D341Med (cell line): ENCODE data around the gene AKAP7.
"Not testable (repeated sequence)": the region's sequence is repeated elsewhere in the genome, so short reads cannot be mapped to it uniquely, and the experiment has no call there.

Source experiments
- DNase-seq: peaks from one replicate; pipeline ENCODE4 v3.0.0; 2012; ENCODE audit warnings: low spot score

The AKAP7 gene

DNA sequence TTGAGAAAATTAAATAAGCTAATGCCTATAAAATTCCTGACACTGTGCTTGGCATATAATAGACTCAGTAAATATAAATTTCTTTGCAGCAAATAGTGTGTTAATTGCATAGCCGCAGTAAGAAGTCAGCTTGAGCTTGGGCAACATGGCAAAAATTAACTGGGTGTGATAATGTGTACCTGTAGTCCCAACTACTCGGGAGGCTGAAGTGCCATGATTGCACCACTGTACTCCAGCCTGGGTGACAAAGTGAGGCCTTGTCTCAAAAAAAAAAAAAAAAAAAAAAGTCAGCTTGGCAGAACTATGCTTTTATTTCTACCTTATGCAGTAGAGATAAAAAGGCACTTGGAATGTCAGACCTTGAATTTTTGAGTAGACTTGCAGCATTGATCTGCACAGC is 121.8 kb downstream of the AKAP7 start:
- DNase-seq = no peak

DNA sequence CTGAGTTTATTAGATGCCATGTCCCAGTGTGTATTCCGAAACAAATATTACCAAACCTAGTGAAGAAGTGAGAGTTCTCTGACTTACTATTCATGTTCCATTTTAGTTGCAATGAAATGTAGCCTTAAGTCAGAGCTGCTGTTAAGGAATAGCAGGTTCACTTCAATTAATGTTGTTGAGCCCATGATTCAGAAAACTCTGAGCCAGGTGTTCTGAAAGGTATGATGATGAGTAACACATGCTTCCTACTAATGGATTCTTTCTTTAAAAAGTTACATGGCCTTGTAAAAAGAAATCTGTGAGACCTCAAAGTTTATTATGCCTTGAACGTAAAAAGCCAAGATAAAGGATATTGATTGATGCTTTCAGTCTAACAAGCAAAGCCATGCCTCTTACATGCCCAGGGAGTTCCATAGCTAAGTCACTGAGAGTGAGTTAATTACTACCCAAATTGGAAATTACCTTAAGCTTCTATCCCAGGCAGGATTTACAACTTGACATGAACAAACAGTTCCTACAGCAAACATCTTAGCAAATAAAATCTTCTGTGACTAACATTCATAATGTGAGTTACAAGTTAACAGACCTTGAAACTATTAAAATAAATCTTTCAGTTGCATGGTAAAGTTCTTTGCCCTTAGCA is 122.9 kb downstream of the AKAP7 start:
- no peak for DNase-seq

DNA sequence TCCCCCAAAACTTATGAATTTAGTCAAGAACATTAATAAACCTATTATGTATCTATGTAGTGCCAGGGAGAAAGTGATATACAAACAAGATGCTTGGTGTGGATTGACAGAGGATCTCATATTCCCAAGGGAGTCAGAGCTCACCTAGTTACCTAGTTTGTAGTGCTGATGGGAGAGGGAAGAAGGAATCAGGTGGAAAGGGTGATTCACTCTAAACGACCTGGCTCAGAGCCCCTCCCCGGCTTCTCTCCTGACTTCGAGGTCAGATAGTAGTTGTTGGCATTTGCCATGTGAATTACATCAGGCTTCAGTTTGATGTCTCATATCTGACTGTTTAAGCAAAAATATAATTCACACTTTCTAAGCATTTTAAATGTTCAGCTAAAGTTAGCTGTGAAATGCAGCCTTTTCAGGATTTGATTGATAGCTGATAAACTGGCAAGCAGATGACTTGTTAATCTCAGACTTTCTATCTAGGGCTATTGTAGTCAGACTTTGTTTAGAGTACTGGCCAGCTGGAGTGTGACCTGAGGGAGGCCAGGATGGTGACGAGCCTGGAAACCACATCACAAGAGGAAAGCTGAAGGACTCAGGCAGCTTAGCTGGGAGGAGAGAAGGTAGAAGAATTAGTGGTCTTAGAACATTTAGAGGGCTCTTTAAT is 123.7 kb downstream of the AKAP7 start:
- no peak for DNase-seq

DNA sequence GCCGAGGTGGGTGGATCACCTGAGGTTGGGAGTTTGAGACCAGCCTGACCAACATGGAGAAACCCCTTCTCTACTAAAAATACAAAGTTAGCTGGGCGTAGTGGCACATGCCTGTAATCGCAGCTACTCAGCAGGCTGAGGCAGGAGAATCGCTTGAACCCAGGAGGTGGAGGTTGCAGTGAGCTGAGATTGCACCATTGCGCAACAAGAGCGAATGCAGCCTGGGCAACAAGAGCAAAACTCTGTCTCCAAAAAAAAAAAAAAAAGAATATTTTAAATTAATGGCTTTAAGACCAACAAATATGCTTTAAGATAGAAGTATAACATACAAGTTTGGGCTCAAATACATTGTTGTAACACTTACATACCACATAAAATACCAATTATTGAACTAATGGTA is 125.7 kb downstream of the AKAP7 start:
- DNase-seq = not testable (repeated sequence)

DNA sequence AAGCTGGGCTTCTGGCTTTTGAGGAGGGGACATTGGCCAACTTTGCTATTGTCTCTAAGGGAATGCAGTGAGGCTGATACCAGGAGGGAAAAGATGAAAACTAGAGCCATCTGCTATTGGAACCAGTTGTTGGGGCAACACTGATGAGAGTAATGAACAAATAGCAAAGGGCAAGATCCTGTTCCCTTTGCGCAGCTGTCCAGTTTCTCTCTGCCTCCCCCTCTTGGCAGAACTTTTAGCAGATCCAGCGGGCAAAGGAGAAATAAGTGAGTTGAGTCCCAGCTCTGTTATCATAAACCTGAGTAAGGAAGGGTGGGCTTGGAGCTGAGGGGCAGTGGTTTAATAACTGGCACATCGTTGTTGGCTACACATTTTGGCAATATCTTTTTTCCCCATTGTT is 126.8 kb downstream of the AKAP7 start:
- DNase-seq = no peak

DNA sequence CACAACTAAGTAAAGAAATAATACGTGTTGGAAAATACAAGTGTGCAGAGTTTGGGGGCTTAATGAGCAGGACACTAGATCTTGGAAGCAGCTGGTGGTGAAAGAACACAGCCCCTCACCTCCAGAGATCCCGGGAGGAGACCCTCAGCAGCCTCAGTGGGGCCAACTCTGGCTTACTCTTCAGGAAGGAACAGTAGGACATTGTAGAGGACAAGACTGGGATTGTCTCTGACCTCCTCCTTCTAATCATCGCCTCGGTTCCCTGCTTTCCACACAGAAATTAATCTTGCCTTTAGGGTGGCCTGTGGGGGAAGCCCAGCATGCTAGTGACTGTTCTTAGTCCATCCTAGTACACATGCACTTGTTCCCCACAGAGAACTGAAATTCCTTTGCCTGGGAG is 130.7 kb downstream of the AKAP7 start:
- no peak for DNase-seq

DNA sequence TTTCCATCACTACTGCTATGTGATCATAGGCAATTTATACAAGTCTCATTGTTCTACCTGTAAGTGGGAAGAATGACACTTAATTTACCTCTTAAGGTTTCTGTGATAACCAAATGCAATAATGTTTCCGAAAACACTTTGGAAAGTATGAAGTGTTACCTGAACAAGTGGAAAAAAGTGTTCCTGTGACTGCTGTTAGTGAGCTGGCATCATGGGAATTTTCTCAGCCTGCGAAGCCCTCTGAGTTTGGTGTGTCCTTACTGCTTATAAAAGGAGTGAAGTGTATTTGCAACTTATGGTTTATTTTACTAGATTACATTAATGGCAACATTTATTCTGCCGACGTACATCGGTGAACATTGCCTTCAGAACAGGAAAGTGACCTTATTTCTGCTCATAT is 133.0 kb downstream of the AKAP7 start:
- no peak for DNase-seq

DNA sequence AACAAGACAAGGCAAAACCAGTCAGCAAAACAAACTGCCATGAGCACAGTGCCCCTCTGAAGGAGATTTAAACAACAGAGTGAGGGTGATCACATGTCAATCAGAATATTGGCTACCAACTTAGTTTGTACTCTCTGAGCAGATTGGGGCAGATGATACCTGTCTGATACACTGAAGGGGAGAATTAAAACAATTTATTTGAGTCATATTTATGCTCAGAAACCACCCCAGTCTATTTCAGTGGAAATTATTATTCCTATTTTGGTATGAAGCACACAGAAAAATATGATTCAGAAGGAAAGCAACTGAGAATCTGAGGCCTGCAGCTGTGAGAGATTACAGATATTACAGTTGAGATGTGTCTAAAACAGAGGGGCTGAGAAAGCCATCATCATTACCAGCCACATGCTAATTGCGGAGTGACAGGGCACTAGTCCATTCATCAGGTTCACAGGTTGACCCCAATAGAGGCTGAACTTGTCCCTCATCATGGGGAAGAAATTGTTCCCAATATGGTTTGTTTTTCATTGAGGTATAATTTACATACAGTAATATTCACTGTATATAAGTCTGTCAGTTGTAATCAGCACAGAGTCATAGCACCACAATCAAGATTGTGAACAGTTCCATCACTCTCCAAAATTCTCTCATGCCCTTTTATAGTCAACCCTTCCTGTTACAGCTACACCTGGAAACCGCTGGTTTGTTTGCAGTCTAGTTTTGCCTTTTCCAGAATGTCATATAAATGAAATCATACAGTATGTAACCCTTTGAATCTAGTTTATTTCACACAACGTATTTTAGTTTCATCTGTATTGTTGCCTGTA is 134.5 kb downstream of the AKAP7 start:
- DNase-seq = no peak

DNA sequence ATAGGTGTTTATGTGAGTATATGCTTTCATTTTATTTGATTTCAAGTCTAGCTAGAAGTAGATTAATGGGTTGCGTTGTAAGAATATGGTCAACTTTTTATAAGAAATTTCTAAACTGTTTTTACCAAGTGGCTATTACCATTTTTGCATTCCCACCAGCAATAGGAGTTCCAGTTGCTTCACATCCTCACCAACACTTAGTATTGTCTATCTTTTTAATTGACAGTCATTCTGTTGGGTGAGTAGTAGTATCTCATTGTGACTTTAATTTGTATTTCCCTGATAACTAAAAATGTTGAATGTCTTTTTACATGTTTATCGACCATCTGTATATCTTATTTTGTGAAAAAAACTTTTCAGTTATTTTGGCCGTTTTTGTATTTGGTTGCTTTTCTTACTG is 135.3 kb downstream of the AKAP7 start:
- DNase-seq = no peak

DNA sequence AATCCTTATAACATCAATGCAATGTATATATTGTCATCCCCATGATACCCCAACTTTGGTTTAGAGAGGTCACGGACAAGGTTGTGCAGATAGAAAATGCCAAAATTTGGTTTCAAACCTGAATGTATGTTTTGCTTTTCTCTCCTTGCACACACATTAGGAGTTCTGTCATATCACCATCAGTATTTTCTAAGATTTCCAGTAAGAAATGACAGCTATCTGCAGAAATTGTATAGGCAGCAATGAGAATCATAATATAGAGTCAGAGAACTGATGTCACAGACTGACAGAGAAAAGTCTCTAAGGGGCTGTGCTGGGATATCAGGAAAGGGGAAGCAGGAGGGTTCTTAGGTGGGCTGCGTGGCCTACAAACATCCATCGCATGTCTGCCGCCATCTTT is 140.0 kb downstream of the AKAP7 start:
- DNase-seq = no peak

DNA sequence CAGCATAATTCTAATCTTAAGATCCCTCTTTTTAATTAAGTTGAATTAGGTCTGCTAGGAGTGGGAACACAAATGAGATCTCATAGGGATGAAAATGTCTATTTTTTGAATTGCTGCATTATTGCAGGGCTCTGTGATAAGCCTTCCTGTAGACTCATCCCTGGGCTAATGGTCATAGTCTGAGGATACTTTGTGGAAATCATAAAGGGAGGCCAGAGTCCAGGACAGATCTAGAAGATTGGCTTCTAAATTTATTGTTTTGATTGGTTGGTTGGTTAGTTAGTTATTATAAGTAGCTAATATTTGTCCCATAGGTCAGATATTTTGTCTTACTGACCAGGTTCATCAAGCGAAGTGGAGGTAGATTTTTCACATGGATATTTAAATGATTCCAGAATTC is 142.3 kb downstream of the AKAP7 start:
- DNase-seq = no peak

DNA sequence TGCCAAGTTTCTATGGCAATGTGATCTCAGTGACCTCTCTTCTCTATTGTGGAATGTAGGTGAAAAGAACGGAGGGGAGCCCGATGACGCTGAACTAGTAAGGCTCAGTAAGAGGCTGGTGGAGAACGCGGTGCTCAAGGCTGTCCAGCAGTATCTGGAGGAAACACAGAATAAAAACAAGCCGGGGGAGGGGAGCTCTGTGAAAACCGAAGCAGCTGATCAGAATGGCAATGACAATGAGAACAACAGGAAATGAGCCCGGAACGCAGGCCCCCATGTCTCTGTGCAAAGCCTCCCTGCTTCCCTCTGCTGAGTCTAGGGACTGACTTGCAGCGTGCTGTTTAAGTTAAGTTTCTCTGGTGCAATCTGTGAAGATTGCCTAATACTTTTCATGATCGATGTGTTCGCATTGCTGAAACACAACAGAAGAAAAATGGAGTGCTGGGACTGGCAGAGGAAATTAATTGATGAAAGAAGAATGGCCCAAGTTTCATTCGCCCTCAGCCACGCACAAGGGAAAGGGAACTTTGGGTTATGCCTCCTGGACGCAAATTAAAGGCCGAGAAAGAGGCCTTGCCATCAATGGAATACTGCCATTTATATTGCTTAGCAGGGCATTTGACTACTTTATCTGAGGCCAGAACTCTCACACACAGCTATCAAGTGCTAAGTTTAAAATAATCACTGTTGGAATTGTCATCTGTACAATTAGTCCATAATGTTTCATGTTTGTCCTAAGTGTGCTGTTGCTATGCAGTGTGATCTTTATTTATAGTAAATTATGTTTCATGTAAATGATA is 146.4 kb downstream of the AKAP7 start:
- DNase-seq = no peak

DNA sequence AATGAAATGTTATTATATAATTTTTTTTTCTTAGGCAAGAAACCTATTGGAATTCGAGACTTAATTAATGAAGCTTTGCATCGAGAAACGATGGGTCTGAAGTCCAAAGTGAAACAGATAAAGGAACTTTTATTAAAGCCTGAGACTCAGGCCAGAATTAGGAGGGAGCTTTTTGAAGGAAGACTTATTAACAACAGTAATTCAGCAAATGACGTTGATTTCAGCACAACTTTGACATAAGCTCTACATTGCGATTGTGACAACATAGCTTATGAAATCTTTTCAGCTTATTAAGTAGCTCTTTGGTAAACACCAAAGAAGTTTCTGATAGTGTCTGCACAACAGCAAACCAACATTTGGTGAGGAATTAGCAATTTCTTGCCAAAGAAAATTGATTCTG is 147.1 kb downstream of the AKAP7 start:
- DNase-seq = no peak

DNA sequence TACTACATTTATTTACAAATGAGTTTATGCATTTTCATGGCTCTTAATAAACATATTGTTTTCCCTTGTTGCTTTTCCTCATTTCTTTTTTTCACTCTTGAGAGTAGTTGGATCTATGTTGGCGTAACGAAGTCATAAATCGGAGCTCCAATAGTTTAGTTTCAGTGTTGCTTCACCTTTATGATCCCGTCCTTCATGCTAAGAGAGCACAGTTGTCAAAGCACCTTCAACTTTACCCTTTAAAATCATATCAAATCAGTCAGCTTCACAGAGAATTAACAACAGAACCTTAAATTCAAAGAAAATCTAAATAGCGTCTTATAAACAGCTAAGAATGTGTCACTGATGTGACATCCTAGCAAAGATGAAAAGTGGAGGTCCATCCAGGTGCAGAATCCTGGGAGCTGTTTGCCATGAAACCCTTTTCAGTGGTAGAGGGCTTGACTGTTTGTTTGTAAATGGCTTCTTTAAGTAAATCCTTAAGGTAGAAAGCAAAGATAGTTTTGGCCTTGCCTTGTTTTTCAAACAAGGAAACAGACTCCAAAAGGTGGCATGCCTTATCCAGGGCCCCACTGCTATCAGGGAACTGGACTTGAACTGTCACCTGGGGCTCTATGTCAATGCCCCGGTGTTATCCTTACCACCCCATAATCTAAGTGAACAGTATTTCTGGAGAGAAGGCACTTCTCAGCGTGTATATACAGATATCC is 148.4 kb downstream of the AKAP7 start:
- DNase-seq = no peak

DNA sequence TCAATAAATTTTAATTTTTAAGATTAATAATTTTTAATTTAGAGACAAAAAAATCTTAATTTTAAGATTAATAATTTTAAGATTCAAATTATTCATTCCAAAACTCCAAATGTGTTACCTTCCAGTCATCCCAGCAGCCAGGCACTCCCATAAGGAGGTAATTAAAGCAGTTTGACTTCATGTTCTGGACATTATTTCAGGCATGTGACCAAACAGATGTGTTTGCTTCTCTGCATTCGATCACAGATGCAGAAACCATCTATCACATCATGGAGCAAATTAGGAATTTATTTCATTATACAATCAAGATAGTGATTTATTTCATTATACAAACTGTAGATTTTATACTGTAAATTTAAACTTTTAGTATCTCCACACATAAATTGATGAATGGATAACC is 150.3 kb downstream of the AKAP7 start:
- no peak for DNase-seq

DNA sequence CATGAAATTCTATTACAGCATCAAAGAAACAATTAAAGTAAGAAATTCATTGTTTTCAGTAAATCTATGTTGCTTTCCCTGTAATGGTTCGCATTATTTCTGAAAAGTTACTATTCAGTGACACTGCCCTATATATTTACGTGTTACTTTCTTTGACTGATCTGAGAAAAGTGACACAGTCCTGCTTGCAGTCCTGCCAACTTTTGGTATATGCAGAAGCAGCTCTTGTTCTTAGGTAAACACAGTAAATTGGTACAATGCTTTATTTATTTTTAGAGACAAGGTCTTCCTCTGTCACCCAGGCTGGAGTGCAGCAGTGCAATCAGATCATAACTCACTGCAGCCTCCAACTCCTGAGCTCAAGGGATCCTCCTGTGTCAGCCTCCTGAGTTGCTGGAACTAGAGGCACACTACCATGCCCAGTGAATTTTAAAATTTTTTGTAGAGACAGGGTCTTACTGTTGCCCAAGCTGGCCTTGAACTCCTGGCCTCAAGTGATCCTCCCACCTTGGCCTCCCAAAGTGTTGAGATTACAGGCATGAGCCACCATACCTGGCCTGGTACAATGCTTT is 151.3 kb downstream of the AKAP7 start:
- DNase-seq = no peak

DNA sequence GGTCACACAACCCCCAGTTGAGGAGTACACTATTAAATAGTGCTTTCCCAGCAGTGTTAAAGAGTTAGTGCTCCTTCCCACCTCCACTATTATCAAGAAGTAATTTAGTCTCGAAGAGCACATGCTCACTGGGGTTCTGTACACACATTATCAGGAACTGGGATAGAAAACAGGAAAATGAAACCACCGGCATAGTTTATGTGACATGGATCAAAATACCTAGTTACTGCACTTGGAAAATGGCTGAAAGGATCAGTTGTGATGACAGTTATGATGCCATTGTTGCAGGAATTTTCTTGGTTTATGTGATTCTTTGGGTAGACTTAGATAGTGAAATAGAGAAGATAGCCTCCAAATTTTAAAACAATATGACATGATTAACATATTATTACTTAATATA is 152.9 kb downstream of the AKAP7 start:
- no peak for DNase-seq

DNA sequence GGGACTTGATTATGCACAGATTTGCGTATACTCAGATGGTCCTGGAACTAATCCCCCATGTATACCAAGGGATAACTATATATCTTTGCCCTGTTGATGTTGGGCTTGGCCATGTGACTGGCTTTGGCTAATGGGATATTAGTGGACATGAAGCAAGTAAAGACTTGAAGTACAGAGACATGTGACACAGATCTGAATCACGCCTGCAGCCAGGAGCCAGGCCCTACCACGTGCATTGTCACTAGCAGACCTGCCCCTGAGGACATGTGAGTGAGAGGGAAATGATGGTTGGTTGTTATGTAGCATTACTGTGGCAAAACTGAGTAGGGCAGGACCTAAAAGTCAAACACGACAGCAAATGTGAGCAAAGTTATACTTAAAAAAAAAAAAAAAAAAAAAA is 155.7 kb downstream of the AKAP7 start:
- no peak for DNase-seq

DNA sequence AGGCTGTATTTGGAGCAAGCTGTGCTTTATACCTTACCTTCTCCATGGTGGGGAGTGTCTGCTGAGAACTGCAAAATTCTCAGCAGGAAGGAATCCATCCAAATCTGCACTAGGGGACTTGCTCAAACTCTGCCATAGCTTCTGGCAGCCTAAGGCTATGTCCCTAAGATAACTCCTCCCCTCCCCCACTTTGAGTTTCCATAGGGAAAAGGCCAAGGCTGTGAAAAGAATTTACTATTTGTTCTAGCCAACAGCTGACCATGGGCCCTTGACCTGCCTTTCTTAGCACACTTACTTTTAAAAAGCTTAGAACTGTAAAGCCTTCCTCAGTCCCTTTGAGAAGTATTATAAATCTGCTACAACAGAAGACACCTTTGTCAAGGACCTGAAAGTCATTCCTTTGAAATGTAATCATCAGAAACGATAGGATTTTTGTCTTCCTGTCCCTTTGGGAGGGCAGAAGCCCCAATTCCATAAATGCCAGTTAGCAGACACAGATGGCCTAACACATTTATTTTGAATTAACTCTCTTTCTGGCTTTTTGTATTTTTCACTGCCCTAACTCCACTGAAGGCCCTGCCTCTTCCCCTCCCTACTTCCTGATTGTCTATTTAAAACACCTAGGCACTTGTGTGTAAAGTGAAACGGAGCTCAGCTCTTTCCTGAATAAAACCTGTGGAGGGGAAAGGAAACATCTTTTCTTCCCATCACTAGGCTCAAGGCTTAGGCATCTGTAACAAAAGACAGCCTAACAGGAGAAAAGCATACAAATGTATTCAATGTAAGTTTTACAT is 157.1 kb downstream of the AKAP7 start:
- no peak for DNase-seq

DNA sequence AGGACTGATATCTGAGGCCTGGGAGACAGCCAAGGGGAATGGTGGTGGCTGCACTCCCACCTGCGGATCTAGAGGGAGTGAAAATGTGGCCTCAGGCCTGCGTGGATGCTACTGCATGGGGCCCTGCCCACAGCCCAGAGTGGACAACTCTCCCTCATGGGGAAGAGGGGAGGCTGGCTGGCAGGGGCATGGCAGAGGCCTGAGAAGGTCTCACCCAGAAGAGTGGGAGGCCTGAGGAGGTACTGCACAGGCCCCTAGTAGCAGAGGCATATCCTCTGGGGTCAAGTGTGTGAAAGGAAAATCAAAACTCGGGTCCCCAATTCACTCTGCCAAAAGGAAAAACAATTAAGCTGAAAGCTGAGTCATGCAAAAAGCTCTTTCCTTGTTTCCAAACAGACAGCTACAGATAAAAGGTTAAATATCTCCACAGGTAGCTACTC is 158.2 kb downstream of the AKAP7 start:
- no peak for DNase-seq

DNA sequence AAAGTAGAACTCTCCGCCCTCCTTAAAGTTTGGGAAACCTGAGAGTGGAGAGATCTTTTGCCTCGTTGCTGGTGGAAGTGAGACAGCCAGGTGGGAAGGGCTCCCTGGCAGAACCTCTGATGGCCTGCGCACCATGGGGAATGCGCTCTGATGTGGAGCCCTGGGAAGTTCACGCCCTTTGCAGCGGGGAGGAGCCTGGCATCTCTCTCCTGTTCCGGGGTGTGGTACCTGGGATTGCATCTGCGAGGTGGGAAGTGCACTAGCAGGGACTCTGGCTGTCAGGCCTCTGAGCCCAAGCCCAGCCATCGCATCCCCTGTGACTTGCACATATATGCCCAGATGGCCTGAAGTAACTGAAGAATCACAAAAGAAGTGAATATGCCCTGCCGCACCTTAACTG is 159.8 kb downstream of the AKAP7 start:
- DNase-seq = no peak
